ENCODE measurements around the gene ETV7. TPM values are rescaled to one million over a fixed set of nuclear protein-coding genes. Genes with fewer than 3 reads are reported as not detected.

ETV7 gene
- polyA plus RNA-seq, 3 donors = 0.10 to 2.2 (median 1.5) TPM

DNA sequence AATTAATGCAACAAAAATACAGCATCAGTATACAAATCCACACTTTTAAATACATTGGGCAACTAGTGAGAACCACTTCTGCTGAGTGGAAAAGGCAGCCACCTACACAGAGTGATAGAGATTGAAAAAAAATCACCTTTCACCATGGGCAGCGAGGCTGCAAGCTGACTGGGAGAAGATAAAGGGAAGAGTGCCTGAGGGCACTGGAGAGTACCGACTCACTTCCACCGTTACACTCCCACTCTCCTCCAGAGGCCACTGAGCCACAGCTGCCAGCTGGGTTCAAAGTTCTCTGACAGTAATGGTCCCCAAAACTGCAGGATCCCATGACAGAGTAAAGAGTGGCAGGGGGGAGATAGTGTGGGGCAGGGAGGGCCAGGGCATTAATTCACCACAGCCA, 31.1 kb upstream of the ETV7 start:
- Histone ChIP-seq H3K4me3 (replicated peaks in 1 of 3; ENCODE audit: low read depth in 2 of 3, low read length in 3 of 3) (no peak overlapping the region), H3K4me1 (ENCODE audit: control insufficient read depth in 1 of 2, insufficient read depth in 2 of 2, low read length in 2 of 2) (peaks cover 21 to 28% of the 10 kb centered on the region in 2 donors), H3K9me3 (replicated peaks in 1 of 2; ENCODE audit: control insufficient read depth in 1 of 2, insufficient read depth in 1 of 2, low read length in 2 of 2) (no peaks in the 10 kb centered on the region), H3K4me2 (replicated peaks; ENCODE audit: extremely low read depth, low read length, poor library complexity, severe bottlenecking) (no peak overlapping the region), H2AFZ (ENCODE audit: insufficient read depth, low read depth, low read length, poor library complexity, severe bottlenecking) (no peak overlapping the region), H3K79me2 (ENCODE audit: insufficient read depth, low read length) (no peaks in the 10 kb centered on the region), H3K27ac (ENCODE audit: low read depth in 1 of 2, low read length in 2 of 2) (no peak overlapping the region), H4K20me1 (ENCODE audit: insufficient read depth, low read length) (no peaks in the 10 kb centered on the region), H3K27me3 (ENCODE audit: control insufficient read depth in 2 of 2, insufficient read depth in 2 of 2, low read length in 2 of 2) (no peaks in the 10 kb centered on the region), H3K9ac (ENCODE audit: insufficient read depth, low read length, poor library complexity, severe bottlenecking) (no peak overlapping the region), H3K36me3 (replicated peaks in 1 of 2; ENCODE audit: control insufficient read depth in 1 of 2, insufficient read depth in 2 of 2, low read length in 2 of 2) (no peaks in the 10 kb centered on the region)
- Mint-ChIP-seq H3K9me3 (peaks cover 0 to 5% (median under 1%) of the 10 kb centered on the region in 7 donors), H3K4me1 (peaks cover 28% of the 10 kb centered on the region), H3K36me3 (no peaks in the 10 kb centered on the region), H3K27ac (no peak overlapping the region), H3K4me3 (no peak overlapping the region), H3K27me3 (ENCODE audit: low read depth in 3 of 3) (peaks cover 1 to 3% (median 2%) of the 10 kb centered on the region in 3 donors)
- no peak for DNase-seq
- intact Hi-C loops (cut with micrococcal nuclease) = no loop called here
- TF ChIP-seq, protein P1, sequence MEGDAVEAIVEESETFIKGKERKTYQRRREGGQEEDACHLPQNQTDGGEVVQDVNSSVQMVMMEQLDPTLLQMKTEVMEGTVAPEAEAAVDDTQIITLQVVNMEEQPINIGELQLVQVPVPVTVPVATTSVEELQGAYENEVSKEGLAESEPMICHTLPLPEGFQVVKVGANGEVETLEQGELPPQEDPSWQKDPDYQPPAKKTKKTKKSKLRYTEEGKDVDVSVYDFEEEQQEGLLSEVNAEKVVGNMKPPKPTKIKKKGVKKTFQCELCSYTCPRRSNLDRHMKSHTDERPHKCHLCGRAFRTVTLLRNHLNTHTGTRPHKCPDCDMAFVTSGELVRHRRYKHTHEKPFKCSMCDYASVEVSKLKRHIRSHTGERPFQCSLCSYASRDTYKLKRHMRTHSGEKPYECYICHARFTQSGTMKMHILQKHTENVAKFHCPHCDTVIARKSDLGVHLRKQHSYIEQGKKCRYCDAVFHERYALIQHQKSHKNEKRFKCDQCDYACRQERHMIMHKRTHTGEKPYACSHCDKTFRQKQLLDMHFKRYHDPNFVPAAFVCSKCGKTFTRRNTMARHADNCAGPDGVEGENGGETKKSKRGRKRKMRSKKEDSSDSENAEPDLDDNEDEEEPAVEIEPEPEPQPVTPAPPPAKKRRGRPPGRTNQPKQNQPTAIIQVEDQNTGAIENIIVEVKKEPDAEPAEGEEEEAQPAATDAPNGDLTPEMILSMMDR (IDR thresholded peaks at IDR 0.05) = no peak
- WGBS (ENCODE audit: insufficient coverage) = no CpG with 5 or more reads among the region's 3 CpGs

DNA sequence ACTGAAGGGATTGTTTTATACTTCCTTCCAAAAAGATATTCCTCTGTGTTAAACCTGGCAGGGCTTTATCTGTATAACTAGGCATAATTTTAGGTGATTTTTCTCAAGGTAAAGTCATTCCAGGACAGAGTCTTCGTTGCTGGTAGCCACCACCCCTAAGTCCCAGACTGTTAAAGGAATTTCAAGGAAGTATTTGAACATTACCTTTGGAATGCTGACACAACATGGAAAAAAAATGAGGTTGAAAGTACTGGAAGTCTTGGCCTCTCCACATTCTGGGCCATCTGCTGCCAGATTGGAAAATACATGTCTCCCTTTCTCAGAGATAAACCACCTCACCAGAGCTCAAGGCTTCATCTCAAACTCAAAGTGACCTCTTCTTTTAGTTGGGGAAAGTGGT, 27.0 kb upstream of the ETV7 start:
- intact Hi-C loops (cut with micrococcal nuclease) = no loop called here
- Mint-ChIP-seq H3K4me3 (no peak overlapping the region), H3K27me3 (ENCODE audit: low read depth in 3 of 3) (peaks cover 4 to 7% (median 6%) of the 10 kb centered on the region in 3 donors), H3K9me3 (peaks cover 0 to 19% (median 11%) of the 10 kb centered on the region in 7 donors), H3K27ac (no peak overlapping the region), H3K36me3 (no peaks in the 10 kb centered on the region), H3K4me1 (peaks cover 12% of the 10 kb centered on the region)
- no peak overlapping the region for H3K9ac ChIP-seq (ENCODE audit: insufficient read depth, low read length, poor library complexity, severe bottlenecking)
- H3K79me2 ChIP-seq (ENCODE audit: insufficient read depth, low read length) = no peaks in the 10 kb centered on the region
- no peaks in the 10 kb centered on the region for H4K20me1 ChIP-seq (ENCODE audit: insufficient read depth, low read length)
- 83% methylated on average over 1 of the region's 1 CpG for WGBS (ENCODE audit: insufficient coverage)
- no peak overlapping the region for H3K4me2 ChIP-seq (replicated peaks; ENCODE audit: extremely low read depth, low read length, poor library complexity, severe bottlenecking)
- no peak for DNase-seq
- H3K27me3 ChIP-seq (ENCODE audit: control insufficient read depth in 2 of 2, insufficient read depth in 2 of 2, low read length in 2 of 2) = no peaks in the 10 kb centered on the region
- H3K4me3 ChIP-seq (replicated peaks in 1 of 3; ENCODE audit: low read depth in 2 of 3, low read length in 3 of 3) = no peak overlapping the region
- no peak overlapping the region for H2AFZ ChIP-seq (ENCODE audit: insufficient read depth, low read depth, low read length, poor library complexity, severe bottlenecking)
- no peaks in the 10 kb centered on the region for H3K36me3 ChIP-seq (replicated peaks in 1 of 2; ENCODE audit: control insufficient read depth in 1 of 2, insufficient read depth in 2 of 2, low read length in 2 of 2)
- peaks cover 8 to 10% of the 10 kb centered on the region in 2 donors for H3K4me1 ChIP-seq (ENCODE audit: control insufficient read depth in 1 of 2, insufficient read depth in 2 of 2, low read length in 2 of 2)
- TF ChIP-seq, protein P1 (IDR thresholded peaks at IDR 0.05) = no peak
- no peak overlapping the region for H3K27ac ChIP-seq (ENCODE audit: low read depth in 1 of 2, low read length in 2 of 2)
- no peaks in the 10 kb centered on the region for H3K9me3 ChIP-seq (replicated peaks in 1 of 2; ENCODE audit: control insufficient read depth in 1 of 2, insufficient read depth in 1 of 2, low read length in 2 of 2)

Data from CD14-positive monocyte (primary cell).